Activated naive CD4-positive, alpha-beta T cell (primary cell): ENCODE data around the gene VNN1.

Source experiments
- DNase-seq, 4 experiments: peaks; one replicate each; lab custom pipeline; 2025; lab: John Stamatoyannopoulos, UW

The VNN1 gene

GRCh38 chr6:132713352-132714134 lies at the start of gene VNN1:
Gene VNN1, minus strand, starts transcription at chr6:132714055. Its CDS starts 20 bp downstream, at chr6:132714035.
- DNase-seq: no peak

DNA sequence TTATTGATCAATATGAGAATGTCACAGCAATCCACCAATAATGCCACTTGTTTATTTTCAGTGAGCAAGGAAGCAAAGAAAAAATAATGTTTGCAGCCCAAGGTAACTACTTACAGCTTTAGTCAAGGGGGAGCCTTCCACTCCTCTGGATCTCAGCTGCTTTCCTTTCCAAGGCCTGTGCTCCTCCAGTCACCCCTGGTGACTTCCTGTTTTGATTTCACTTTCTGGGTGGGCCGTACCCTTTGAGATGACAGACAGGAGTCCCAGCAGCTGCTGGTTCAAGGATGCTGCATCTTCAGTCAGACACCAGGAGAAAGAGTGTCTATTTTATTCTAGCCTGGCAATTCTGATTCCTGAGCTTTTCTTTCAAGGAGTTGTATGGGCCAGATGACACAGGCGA lies 49.4 kb upstream of the VNN1 start:
- DNase-seq: peak in 2 of 4 experiments; percentile 7 to 33

GRCh38 chr6:132760256-132760655 lies 46.4 kb upstream of the VNN1 start:
- DNase-seq: no peak

DNA sequence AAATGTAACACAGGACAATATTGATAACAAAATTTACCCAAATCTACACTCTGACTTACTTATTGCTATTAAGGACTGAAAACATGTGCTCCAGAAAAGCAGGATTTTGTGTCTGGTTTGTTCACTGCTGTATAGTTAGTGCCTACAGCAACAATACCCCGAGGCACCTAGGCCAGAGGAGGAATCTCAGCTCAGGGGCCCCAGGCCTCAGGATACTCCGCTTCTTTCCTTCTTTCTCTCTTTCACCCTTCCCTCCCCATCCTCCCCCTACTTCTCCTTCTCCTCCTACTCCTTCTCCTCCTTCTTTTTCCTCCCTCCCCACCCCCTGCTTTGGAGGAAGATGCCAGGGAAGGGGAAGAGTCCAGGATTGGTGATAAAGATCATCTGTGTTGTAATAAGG lies 44.8 kb upstream of the VNN1 start:
- DNase-seq: no peak

DNA sequence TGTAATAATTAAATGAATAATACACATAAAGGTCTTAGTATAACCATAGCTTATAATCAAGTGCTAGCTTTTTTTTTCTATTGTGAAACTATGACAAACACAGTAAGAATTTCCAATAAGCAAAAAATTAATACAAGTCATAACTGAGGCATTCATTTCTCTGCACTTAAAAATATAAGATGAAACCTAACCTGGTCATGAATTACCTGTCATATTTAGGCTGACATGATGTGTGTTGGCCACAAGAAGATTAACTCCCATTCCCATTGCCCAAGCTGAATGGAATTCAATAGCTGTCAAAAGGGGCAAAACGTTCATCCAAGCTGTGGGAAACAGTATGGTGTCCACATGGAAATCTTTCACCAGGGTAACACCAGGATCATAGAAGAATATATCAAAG lies 38.4 kb upstream of the VNN1 start:
- no peak for DNase-seq

- no peak for DNase-seq
Measured at GRCh38 chr6:132751828-132752227, 38.0 kb upstream of the VNN1 start.

DNA sequence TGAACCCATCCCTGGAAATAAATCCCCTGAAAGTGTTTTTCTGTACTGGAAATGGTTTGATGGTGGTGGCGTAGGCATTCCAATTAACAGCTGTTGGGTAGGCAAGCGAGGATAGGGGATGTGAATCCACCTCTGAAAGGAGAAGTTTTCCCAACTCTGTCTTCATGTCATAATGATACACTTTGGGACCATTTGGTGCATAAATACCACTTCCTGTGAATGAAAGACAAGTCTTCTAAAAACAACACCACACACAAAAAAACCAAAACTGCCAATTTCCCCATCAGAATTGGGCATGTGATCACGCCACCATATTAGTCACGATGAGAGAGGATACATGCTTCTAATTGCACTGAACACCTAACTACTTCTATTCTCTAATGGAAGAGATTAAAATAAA lies 37.5 kb upstream of the VNN1 start:
- DNase-seq: no peak

- no peak for DNase-seq
Measured at GRCh38 chr6:132750455-132751248, 36.8 kb upstream of the VNN1 start.

DNA sequence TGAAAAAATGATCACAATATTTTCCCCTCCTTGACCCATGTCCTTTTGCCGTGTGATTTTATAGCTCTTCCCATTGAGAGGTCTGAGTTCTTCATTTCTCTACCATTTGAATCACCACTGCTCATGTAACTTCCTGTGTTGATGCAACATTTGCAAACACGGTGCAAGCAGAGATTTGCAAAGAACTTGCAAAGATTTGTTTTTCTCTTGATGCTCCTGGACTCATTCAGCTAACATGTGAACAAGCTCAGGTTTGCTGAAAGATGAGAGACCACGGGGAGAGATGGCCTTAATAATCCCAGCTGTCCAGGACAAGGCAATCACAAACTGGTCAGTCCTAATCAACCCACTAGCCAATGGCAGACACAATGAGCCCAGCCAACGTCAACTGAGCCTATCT lies 35.3 kb upstream of the VNN1 start:
- DNase-seq: no peak

- DNase-seq: no peak
Measured at GRCh38 chr6:132748446-132748845, 34.6 kb upstream of the VNN1 start.

GRCh38 chr6:132746048-132746447 lies 32.2 kb upstream of the VNN1 start:
- no peak for DNase-seq

GRCh38 chr6:132742495-132742894 lies 28.6 kb upstream of the VNN1 start:
- no peak for DNase-seq

DNA sequence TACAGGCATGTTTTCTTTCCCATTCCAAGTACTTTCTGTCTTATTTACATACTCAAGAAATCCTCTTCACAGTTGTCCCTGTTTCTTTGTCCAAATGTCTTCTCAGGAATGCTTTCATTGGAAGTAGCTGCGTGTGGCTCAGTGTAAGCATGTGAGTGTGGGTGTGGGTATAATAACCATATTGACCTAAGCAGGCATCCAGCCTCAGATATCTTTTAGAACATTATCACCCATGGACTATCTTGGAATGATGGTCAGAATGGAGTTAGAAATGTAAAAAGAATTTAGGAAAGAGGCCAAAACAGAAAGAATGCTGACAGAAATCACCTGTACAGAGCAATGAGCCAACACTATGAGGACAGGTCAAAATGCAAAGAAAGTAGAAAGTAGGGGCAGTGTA lies 27.4 kb upstream of the VNN1 start:
- no peak for DNase-seq

DNA sequence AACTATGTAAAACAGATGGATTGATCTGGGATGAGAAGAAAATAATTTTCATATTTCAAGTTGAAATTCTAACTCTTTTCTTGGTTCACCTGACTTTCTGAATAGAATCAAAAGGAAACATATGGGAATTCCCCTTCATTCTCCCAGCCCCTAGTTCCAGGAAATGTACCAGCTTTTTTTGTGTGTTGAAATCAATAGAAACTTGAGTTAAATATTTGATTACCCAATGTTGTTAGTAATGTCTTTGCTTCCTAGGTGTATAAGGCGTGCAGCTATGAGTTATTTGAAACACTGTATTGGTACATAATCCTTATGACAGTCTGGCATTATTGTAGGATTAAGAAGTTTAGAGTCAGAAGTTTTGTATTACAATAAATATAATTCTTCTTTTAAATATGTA lies 22.4 kb upstream of the VNN1 start:
- no peak for DNase-seq

DNA sequence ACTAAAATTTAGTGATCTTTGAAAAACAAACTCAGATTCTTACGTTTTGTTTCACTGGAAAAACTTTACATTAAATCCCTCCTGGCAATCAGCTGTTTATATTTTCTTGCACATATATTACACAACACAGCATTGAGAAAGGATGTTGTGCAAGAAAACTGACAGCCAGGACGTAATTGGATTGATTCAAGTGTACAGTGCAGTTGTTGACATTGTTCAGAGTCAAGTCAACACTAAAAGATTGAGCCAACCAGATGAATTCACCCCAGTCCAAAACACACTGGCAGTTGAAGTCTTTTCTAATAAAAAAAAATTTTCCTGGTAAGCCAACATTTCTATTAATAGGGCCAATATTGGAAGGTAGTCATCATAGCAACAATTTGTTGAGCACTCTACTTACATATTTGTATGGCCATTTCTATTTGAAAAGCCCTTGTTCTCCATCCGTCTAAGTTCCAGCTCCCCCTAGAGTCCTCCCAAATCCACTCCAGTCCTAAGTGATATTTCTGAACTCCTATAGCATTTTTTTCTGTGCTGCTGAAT lies 20.9 kb upstream of the VNN1 start:
- DNase-seq: no peak

- no peak for DNase-seq
Measured at GRCh38 chr6:132733814-132734213, 20.0 kb upstream of the VNN1 start.

DNA sequence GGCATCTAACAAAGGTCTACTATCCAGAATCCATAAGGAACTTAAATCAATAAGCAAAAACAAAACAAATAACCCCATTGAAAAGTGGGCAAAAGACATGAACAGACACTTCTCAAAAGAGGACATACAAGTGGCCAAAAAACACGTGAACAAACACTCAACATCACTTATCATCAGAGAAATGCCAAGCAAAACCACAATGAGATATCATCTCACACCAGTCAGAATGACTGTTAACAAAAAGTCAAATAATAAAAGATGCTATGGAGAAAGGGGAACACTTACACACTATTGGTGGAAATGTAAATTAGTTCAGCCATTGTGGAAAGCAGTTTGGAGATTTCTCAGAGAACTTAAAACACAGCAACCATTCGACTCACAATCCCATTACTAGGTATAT lies 19.4 kb upstream of the VNN1 start:
- DNase-seq: no peak

GRCh38 chr6:132731086-132731485 lies 17.2 kb upstream of the VNN1 start:
- no peak for DNase-seq

GRCh38 chr6:132730560-132730959 lies 16.7 kb upstream of the VNN1 start:
- no peak for DNase-seq

DNA sequence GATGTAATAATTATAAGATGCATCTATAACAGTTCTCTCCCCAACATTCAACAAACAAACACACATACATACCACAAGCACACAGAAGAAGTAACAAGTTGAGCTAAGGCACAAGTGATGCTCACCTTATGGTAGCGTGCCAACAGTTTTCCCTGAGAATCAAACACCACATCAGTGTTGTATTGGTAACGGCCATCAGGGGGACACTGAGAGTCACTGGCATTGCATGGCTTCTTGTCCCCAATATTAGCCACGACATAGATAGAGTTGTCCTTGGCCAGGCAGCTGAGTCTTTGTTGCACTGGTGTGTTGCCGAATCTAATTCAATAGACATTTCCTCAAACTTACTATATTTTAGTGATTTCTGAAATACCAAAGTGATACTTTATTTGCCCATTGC lies 14.8 kb upstream of the VNN1 start:
- DNase-seq: no peak

- DNase-seq: no peak
Measured at GRCh38 chr6:132726608-132726975, 12.7 kb upstream of the VNN1 start.

GRCh38 chr6:132725947-132726607 lies 12.2 kb upstream of the VNN1 start:
- no peak for DNase-seq

DNA sequence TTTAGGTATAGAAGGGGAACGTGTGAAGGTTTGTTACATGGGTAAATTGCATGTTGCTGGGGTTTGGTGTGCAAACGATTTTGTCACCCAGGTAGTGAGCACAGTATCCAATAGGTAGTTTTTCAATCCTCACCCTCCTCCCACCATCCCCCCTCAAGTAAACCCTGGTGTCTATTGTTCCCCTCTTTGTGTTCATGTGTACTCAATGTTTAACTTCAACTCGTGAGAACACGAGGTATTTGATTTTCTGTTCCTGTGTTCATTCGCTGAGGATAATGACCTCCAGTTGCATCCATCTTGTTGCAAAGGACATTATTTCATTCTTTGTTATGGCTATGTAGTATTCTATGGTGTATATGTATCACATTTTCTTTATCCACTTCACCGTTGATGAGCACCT lies 11.6 kb upstream of the VNN1 start:
- no peak for DNase-seq
